Fibroblast of lung (primary cell): ENCODE results near the gene AKAP13. TPM values are rescaled to one million over a fixed set of nuclear protein-coding genes. Genes with fewer than 3 reads are reported as not detected.

Experiments
- DNase-seq, 2 donors: peaks; one replicate each; pipeline versions ENCODE4 v3.0.0 to v3.0.0-alpha.2; 2010; ENCODE audit warnings: low read depth in 2 of 2
- H2AFZ ChIP-seq: 2 replicates; pipeline ENCODE4 v1.5.1; 2012; ENCODE audit warnings: low read length, control low read depth, inconsistent platforms
- H3K27ac ChIP-seq: 2 replicates; pipeline ENCODE4 v1.5.1; 2011; ENCODE audit warnings: low read length, control low read depth; ENCODE audit not compliant: insufficient read depth
- H3K27me3 ChIP-seq: 2 replicates; pipeline ENCODE4 v1.5.1; 2011; ENCODE audit warnings: mild to moderate bottlenecking, low read length; ENCODE audit not compliant: control insufficient read depth, insufficient read depth
- H3K36me3 ChIP-seq: 2 replicates; pipeline ENCODE4 v1.5.1; 2011; ENCODE audit warnings: low read length; ENCODE audit not compliant: control insufficient read depth, insufficient read depth
- H3K4me1 ChIP-seq: 2 replicates; pipeline ENCODE4 v1.5.1; 2011; ENCODE audit warnings: low read length; ENCODE audit not compliant: control insufficient read depth, insufficient read depth; ENCODE audit errors: extremely low read depth
- H3K4me2 ChIP-seq: 2 replicates; pipeline ENCODE4 v1.5.1; 2011; ENCODE audit warnings: low read length, control low read depth; ENCODE audit not compliant: insufficient read depth; ENCODE audit errors: extremely low read depth
- H3K4me3 ChIP-seq, 4 experiments: fragments of 200-600 bp in 1 of 4; sonication (generic) in 1 of 4; replicated peaks in 1 of 4; 2 replicates each; pipeline ENCODE4 v1.5.1; 2011 to 2016; ENCODE audit warnings: low read length in 4 of 4, low read depth in 3 of 4, mild to moderate bottlenecking in 3 of 4, control low read depth in 2 of 4, inconsistent platforms in 1 of 4, mixed read lengths in 1 of 4; ENCODE audit not compliant: insufficient read depth in 1 of 4; ENCODE audit errors: control extremely low read depth in 1 of 4
- H3K79me2 ChIP-seq: 2 replicates; pipeline ENCODE4 v1.5.1; 2012; ENCODE audit warnings: mild to moderate bottlenecking, low read length, inconsistent platforms; ENCODE audit not compliant: control insufficient read depth, insufficient read depth
- H3K9ac ChIP-seq: 2 replicates; pipeline ENCODE4 v1.5.1; 2011; ENCODE audit warnings: mild to moderate bottlenecking, low read length, control low read depth; ENCODE audit not compliant: insufficient read depth
- H3K9me3 ChIP-seq: 2 replicates; pipeline ENCODE4 v1.5.1; 2012; ENCODE audit warnings: low read depth, low read length; ENCODE audit not compliant: control insufficient read depth, insufficient read depth
- H4K20me1 ChIP-seq: 2 replicates; pipeline ENCODE4 v1.5.1; 2011; ENCODE audit warnings: low read length; ENCODE audit not compliant: control insufficient read depth, insufficient read depth; ENCODE audit errors: extremely low read depth
- EZH2 ChIP-seq: IDR thresholded peaks from 2 replicates; pipeline ENCODE4 v1.5.1; 2012; ENCODE audit warnings: low read length, control low read depth, mild to moderate bottlenecking; ENCODE audit errors: missing control alignments
- polyA plus RNA-seq, 2 donors: library from polyadenylated mRNA; depleted of rRNA in 1 of 2; stranded (reverse) in 1 of 2; unstranded in 1 of 2; fragments of >200 nt; gene quantifications; 2 replicates each; pipeline ENCODE4 v1.2.1, GENCODE V29; 2011 to 2012; ENCODE audit warnings: missing spikeins in 1 of 2
- total RNA-seq: library from RNA; depleted of rRNA; stranded (reverse); fragments of >200 nt; gene quantifications from 2 replicates; pipeline ENCODE4 v1.2.1, GENCODE V29; 2014
- TF ChIP-seq, protein P1 (sequence below), 2 donors: IDR thresholded peaks in 1 of 2; conservative IDR thresholded peaks in 1 of 2; 1 replicate in 1 of 2; 2 replicates in 1 of 2; pipeline ENCODE4 v1.5.1; 2011 to 2012; ENCODE audit warnings: low read length in 2 of 2, control low read depth in 1 of 2, inconsistent platforms in 1 of 2, low read depth in 1 of 2, mild to moderate bottlenecking in 1 of 2

Gene AKAP13
- total and polyA plus RNA-seq, 2 donors (not counting 1 experiment from before 2014, with no cell fraction given): 8.3 to 68.4 TPM

DNA sequence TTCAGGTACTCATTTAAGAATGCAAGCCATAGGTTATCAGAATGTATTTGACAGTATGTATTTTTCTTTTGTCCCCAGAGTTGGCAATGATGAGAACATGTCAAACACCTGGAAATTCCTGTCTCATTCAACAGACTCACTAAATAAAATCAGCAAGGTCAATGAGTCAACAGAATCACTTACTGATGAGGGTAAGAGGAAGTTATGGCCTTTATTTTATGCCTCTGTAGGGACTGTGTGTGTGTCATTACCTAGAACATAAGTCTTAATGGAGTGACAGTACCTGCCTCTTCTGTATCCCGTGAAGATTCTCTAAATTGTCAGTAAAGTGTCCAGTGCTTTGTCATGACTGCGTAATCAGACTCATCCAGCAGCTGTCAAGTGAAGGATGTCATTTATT lies 336.8 kb downstream of the AKAP13 start:
- no peaks in the 10 kb centered on the region for H3K79me2 ChIP-seq
- H3K4me1 ChIP-seq: no peaks in the 10 kb centered on the region
- no peak overlapping the region for H3K4me3 ChIP-seq
- DNase-seq: no peak
- H3K36me3 ChIP-seq: peaks cover 8% of the 10 kb centered on the region
- TF ChIP-seq, protein P1, sequence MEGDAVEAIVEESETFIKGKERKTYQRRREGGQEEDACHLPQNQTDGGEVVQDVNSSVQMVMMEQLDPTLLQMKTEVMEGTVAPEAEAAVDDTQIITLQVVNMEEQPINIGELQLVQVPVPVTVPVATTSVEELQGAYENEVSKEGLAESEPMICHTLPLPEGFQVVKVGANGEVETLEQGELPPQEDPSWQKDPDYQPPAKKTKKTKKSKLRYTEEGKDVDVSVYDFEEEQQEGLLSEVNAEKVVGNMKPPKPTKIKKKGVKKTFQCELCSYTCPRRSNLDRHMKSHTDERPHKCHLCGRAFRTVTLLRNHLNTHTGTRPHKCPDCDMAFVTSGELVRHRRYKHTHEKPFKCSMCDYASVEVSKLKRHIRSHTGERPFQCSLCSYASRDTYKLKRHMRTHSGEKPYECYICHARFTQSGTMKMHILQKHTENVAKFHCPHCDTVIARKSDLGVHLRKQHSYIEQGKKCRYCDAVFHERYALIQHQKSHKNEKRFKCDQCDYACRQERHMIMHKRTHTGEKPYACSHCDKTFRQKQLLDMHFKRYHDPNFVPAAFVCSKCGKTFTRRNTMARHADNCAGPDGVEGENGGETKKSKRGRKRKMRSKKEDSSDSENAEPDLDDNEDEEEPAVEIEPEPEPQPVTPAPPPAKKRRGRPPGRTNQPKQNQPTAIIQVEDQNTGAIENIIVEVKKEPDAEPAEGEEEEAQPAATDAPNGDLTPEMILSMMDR (conservative IDR thresholded peaks at IDR 0.05 in 1 of 2, IDR thresholded peaks at IDR 0.05 in 1 of 2; ENCODE audit: low read depth in 1 of 2, low read length in 2 of 2): no peak
- no peak for TF ChIP-seq EZH2
- no peak overlapping the region for H3K4me2 ChIP-seq
- no peak overlapping the region for H2AFZ ChIP-seq
- no peaks in the 10 kb centered on the region for H3K9me3 ChIP-seq
- no peaks in the 10 kb centered on the region for H4K20me1 ChIP-seq
- H3K9ac ChIP-seq: no peak overlapping the region
- H3K27ac ChIP-seq: no peak overlapping the region
- H3K27me3 ChIP-seq: no peaks in the 10 kb centered on the region

DNA sequence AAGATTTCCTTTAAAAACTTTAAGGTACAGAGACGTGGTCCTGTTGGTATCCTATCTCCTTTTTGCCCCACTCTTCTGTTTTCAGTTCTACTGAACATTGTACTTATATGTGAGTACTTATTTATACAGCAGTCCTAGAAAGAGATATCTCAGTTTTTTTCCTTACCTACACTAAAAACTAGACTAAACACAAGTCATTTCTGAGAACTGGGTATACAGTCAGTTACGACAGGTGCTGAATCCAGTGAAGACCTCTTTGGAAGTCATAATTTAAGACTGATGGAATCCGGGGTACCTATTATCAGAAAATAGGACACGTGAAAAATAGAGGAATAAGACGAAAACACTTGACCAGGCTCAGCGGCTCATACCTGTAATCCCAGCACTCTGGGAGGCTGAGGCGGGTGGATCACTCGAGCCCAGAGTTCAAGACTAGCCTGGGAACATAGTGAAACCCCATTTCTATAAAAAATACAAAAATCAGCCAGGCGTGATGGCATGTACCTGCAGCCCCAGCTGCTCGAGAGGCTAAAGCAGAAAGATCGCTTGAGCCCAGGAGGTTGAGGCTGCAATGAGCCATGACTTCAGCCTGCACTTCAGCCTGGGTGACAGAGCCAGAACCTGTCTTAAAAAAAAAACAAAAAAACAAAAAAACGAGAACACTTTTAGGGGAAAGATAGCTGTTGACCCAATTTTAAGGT lies 338.0 kb downstream of the AKAP13 start:
- Histone ChIP-seq H3K4me2 (no peak overlapping the region), H3K79me2 (no peaks in the 10 kb centered on the region), H3K27me3 (no peaks in the 10 kb centered on the region), H3K4me3 (no peak overlapping the region), H3K9me3 (no peaks in the 10 kb centered on the region), H3K9ac (no peak overlapping the region), H4K20me1 (no peaks in the 10 kb centered on the region), H2AFZ (no peak overlapping the region), H3K36me3 (peaks cover 12% of the 10 kb centered on the region), H3K27ac (no peak overlapping the region), H3K4me1 (no peaks in the 10 kb centered on the region)
- no peak for DNase-seq
- TF ChIP-seq, protein P1 (conservative IDR thresholded peaks at IDR 0.05 in 1 of 2, IDR thresholded peaks at IDR 0.05 in 1 of 2; ENCODE audit: low read depth in 1 of 2, low read length in 2 of 2): no peak
- no peak for TF ChIP-seq EZH2

DNA sequence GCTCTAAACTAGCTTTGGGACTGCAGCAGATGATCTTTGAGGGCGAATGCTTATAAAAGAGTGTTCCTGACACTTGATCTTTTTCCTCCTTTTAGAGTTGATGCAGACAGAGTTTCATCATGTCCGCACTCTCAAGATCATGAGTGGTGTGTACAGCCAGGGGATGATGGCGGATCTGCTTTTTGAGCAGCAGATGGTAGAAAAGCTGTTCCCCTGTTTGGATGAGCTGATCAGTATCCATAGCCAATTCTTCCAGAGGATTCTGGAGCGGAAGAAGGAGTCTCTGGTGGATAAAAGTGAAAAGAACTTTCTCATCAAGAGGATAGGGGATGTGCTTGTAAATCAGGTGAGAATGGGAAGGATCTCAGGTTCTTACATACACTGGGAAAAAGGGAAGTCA lies 338.6 kb downstream of the AKAP13 start:
- Histone ChIP-seq H3K79me2 (no peaks in the 10 kb centered on the region), H3K27me3 (no peaks in the 10 kb centered on the region)
- no peak for DNase-seq

More for the DNA sequence above, 338.6 kb downstream of the AKAP13 start:
- Histone ChIP-seq H3K27ac (no peak overlapping the region), H3K36me3 (peaks cover 12% of the 10 kb centered on the region), H3K4me1 (no peaks in the 10 kb centered on the region), H4K20me1 (no peaks in the 10 kb centered on the region), H3K9ac (no peak overlapping the region), H2AFZ (no peak overlapping the region), H3K4me2 (no peak overlapping the region), H3K9me3 (no peaks in the 10 kb centered on the region), H3K4me3 (no peak overlapping the region)
- TF ChIP-seq, protein P1 (conservative IDR thresholded peaks at IDR 0.05 in 1 of 2, IDR thresholded peaks at IDR 0.05 in 1 of 2; ENCODE audit: low read depth in 1 of 2, low read length in 2 of 2): no peak
- no peak for TF ChIP-seq EZH2
